ENCODE data around the gene C10orf53.

The C10orf53 gene, protein sequence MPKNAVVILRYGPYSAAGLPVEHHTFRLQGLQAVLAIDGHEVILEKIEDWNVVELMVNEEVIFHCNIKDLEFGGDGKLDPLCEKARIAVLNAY

GRCh38 chr10:49679480-49679893 is at the start of gene C10orf53:
Gene C10orf53, plus strand, starts transcription at chr10:49679651. Its CDS starts 47 bp downstream, at chr10:49679698.
- no peak for DNase-seq

DNA sequence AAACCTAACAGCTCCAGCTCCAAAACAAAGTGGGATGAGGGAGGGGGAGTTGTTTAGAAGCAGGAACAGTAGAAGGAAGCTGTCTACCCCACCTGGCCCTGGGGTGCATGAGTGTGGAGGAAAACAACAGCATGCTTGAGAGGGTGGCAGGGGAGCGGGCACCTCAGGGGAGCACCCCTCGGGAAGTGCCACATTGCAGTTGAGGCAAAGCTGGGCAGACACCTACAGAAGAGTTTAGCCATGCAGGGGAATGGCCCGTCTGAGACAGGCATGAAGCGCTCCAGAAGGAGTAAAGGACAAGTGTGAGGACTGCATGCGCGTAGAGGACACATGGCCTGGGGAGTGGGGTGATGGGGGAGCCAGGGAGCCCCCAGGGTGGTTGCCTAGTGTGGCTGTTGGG is 47.5 kb upstream of the C10orf53 start:
- DNase-seq: no peak

GRCh38 chr10:49632406-49633317 is 46.8 kb upstream of the C10orf53 start:
- DNase-seq: no peak

GRCh38 chr10:49633327-49634068 is 46.0 kb upstream of the C10orf53 start:
- no peak for DNase-seq

GRCh38 chr10:49634069-49634660 is 45.3 kb upstream of the C10orf53 start:
- DNase-seq: no peak

- no peak for DNase-seq
Observed at GRCh38 chr10:49642311-49642710, 37.1 kb upstream of the C10orf53 start.

DNA sequence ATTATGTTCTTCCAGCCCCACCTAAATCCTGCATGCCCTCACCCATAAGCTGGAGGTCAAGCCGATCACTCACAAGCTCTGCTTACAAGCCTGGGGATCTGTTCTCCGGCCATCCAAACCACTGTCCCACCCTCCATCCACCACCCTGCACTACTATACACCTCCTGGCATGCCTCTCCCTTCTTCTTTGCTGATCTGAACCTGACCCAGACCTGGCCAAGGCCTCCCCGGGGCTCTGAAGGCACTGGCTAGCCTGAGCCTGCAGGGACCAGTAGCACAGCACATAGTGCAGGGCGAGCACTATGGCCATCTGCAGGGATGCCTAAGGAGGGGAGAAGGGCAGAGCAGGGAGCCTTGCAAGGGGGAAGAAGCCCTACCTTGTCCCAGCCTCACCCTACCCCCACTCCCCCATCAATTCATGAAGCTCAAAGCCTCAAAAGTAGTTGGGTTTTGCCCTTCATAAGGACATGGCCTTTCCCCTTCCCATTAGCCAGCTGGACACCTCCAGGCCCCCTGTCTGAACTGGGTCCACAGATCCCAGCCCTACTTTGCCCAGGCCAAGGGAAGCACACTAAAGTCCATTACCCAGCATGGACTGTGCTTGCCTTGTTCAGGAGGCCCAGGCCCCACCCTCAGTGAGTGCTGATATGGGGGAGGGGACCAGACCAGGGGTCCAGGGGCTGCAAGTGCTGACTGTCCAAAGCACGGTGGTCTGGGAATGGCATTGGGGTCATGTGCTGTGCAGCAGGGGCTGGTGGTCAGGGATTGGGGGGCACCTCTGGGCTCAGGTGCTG is 36.0 kb upstream of the C10orf53 start:
- no peak for DNase-seq

- DNase-seq: no peak
Observed at GRCh38 chr10:49644035-49644646, 35.3 kb upstream of the C10orf53 start.

- DNase-seq: no peak
Observed at GRCh38 chr10:49645417-49645816, 34.0 kb upstream of the C10orf53 start.

GRCh38 chr10:49645871-49646870 is 33.3 kb upstream of the C10orf53 start:
- DNase-seq: no peak

- no peak for DNase-seq
Observed at GRCh38 chr10:49647554-49647953, 31.9 kb upstream of the C10orf53 start.

GRCh38 chr10:49647985-49648795 is 31.3 kb upstream of the C10orf53 start:
- no peak for DNase-seq

- DNase-seq: no peak
Observed at GRCh38 chr10:49649294-49649693, 30.2 kb upstream of the C10orf53 start.

GRCh38 chr10:49649936-49650723 is 29.3 kb upstream of the C10orf53 start:
- no peak for DNase-seq

DNA sequence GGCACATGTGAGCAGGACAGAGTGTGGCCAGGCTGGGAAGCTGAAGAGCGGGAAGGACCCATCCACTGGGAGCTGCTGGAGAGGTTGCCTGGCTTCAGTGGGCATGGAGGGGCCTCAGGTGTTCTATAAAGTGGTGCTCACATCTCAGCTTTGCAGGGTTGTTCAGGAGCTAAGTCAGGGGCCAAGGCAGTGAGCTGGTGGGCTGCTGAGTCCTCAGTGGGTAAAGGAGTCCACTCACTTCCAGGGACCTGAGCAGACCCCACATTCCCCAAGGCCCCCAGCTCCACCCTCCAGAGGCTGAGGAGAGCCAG is 28.8 kb upstream of the C10orf53 start:
- no peak for DNase-seq

DNA sequence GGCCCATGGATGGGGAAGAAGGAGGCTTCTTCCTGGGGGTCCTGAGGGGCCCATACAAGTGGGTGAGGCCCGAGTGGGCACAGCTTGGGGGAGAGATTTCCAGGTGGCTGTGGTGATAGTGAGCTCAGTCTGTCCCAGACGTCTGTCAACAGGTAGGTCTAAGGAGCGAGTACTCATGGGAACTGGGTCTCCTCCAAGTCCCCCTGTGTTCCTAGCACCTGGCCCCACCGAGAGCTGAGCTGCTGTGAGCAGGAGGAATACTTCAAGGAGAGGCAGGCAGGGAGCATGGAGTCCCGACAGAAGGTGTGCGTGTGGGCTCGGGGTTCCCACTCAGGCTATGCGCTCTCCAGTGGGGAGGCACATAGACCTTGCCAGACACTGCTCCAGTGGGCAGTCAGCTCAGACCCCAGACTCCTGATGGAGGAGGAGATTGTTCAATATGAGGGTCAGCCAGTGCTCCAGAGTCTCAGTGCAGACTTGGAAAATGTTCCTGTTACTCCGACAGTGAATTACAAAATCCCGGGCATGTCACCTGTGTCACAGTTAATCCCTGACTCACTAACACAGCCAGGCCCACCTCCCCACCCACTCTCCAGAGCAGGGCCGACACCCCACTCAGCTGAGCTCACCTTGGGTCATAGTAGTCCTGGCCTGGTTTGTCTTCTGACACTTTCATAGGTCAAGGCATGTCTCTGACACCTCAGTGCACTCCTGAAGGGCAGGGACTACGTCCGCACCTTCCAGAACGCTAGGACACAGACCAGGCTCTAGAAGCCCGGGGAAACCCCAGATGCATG is 28.2 kb upstream of the C10orf53 start:
- no peak for DNase-seq

DNA sequence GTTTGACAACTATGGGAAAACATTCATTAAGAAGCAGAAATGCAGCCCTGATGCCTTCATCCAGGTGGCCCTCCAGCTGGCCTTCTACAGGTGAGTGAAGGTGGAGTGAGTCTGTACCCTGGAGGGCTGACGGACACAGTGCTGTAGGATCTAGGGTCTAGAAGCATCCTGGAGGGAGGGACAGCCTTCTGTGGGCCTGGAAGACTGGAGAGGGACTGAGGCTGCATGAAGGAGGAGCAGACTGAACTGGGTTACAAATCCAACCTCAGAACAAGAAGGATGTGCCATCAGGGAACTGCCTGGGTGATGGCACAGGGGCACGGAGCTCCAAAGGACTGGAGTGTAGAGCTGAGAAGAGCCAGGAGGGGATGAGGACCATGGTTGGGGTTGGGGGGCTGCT is 27.5 kb upstream of the C10orf53 start:
- DNase-seq: no peak

Measured in activated gamma-delta T cell treated with Interleukin-2 at 50 U/mL for 16 hours (primary cell).